ENCODE measurements around the gene TEC.

DNA sequence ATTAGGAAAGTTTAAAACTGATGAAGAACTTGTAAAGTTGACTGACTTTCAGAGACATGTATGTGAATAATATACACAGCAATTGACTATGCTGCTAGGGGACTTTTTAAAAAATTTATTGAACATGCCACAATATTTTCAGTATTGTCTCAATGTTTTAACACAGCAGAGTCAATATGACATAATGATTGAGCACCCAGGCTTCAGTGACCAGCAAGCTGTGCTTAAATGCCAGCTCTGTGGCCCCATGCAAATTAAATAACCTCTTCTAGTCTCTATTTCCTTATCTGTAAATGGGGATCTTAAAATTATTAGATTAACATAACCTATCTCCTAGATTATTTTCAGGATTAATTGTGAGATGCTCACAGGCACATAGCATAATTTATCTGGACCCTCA lies 78.8 kb downstream of the TEC start:
- TF ChIP-seq POLR2AphosphoS5 (IDR thresholded peaks at IDR 0.05): no peak
- TF ChIP-seq, protein P1, sequence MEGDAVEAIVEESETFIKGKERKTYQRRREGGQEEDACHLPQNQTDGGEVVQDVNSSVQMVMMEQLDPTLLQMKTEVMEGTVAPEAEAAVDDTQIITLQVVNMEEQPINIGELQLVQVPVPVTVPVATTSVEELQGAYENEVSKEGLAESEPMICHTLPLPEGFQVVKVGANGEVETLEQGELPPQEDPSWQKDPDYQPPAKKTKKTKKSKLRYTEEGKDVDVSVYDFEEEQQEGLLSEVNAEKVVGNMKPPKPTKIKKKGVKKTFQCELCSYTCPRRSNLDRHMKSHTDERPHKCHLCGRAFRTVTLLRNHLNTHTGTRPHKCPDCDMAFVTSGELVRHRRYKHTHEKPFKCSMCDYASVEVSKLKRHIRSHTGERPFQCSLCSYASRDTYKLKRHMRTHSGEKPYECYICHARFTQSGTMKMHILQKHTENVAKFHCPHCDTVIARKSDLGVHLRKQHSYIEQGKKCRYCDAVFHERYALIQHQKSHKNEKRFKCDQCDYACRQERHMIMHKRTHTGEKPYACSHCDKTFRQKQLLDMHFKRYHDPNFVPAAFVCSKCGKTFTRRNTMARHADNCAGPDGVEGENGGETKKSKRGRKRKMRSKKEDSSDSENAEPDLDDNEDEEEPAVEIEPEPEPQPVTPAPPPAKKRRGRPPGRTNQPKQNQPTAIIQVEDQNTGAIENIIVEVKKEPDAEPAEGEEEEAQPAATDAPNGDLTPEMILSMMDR (IDR thresholded peaks at IDR 0.05 in 8 of 11, conservative IDR thresholded peaks at IDR 0.05 in 3 of 11): no peak

All from spleen (tissue), 7 donors.